Measurements from ENCODE around the gene ZWILCH.

ZWILCH gene

DNA sequence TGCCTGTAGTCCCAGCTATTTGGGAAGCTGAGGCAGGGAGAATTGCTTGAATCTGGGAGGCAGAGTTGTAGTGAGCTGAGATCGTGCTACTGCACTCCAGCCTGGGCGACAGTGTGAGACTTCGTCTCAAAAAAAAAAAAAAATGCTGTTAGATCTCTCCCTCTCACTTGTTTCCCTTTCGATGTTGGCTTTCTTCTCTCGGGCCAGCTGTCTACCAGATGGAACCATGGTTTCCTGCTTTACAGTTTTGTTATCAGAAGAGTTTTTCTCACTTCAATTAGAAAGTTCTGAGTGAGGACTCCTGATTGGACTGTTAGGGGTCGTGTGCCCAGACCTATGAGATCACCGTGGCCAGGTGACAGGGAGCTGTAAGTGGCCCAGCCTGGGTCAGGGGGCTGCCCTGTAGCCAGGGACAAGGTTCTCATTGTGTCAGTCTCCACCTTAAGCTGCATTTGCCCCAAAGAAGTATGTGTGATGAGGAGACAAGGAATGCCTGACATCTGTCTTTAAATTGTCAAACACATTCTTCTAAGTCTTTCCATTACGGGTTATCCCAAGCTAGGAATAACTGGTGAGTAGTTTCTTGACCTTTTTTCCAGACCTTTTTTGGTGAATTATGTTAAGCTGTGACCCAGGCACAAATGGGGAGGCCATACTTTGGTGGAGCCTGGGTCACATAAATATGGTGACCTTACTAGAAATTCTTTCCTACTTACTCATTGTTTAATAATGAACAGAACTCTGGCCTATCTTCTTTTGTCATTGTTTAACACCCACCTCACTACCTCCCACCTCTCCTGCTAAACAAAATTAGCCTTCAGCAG, 32.7 kb upstream of the ZWILCH start:
- DNase-seq (ENCODE audit: insufficient read length, low spot score) (no peak), FAIRE-seq (no peak)
- no peak for TF ChIP-seq CTCF (IDR thresholded peaks at IDR 0.05; ENCODE audit: insufficient read depth, missing control alignments)

DNA sequence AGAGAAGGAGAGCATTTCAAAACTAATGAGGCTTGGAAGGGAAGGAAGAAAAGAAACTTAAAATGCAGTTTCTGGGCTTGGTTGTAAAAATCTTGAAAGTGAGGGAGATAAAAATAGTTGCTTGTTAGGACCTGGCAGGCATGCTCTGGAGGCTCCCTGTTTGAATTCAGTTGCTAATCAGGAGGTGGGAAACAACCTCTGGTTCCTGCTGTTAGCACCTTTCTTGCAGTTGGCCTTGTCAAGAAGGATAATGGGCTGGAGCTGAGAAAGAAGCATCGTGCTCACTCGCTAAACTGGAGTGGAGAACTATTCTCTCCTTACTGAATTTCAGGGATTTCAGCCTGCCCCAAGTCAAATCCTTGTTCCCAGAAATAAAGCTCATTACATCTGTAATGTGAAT, 31.0 kb upstream of the ZWILCH start:
- DNase-seq (ENCODE audit: insufficient read length, low spot score), result no peak
- TF ChIP-seq CTCF (IDR thresholded peaks at IDR 0.05; ENCODE audit: insufficient read depth, missing control alignments), result no peak
- FAIRE-seq, result no peak

DNA sequence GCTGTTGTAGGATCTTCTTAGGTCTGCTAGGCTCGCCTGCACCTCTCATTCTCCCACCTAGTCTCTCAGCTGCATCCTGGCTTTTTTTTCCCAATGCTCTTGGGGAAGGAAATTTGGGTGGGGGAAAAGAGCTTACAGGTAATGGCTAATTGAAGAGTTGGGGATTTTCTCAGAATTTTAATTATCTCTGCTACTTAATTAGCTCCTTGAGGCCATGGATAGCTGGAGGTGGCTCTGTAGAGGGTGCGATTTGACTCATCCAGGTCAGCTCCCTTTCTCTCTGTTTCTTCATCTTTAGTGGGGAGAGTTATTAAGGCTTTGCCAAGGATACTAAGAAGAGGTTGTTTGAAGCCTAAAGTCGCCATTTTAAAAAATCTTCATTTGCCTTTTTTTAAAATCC, 30.2 kb upstream of the ZWILCH start:
- DNase-seq (ENCODE audit: insufficient read length, low spot score), result no peak
- no peak for FAIRE-seq
- TF ChIP-seq CTCF (IDR thresholded peaks at IDR 0.05; ENCODE audit: insufficient read depth, missing control alignments), result no peak

DNA sequence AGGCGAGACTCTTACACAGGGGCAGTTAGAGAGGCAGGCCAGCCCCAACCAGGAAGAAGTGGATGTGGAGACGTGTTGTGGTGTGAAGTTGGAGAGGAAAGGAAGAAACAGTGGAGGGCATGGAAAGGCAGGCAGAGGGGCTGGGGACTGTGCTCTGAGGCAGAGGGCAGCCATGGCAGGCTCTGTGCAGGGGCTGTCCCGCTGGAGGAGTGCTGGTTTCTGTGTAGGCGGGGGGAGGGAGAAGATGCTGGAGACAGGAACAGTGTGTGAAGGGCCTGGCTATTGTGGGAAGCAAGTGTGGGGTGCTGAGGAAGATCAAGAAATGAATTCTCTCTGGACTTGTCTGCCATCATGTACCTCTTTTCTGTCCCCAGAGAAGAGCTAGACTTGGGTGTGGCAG, 28.6 kb upstream of the ZWILCH start:
- TF ChIP-seq CTCF (IDR thresholded peaks at IDR 0.05; ENCODE audit: insufficient read depth, missing control alignments), result no peak
- no peak for DNase-seq (ENCODE audit: insufficient read length, low spot score)
- FAIRE-seq, result no peak

GRCh38 chr15:66477011-66477410, 28.1 kb upstream of the ZWILCH start:
- FAIRE-seq (no peak), DNase-seq (ENCODE audit: insufficient read length, low spot score) (no peak)
- no peak for TF ChIP-seq CTCF (IDR thresholded peaks at IDR 0.05; ENCODE audit: insufficient read depth, missing control alignments)

DNA sequence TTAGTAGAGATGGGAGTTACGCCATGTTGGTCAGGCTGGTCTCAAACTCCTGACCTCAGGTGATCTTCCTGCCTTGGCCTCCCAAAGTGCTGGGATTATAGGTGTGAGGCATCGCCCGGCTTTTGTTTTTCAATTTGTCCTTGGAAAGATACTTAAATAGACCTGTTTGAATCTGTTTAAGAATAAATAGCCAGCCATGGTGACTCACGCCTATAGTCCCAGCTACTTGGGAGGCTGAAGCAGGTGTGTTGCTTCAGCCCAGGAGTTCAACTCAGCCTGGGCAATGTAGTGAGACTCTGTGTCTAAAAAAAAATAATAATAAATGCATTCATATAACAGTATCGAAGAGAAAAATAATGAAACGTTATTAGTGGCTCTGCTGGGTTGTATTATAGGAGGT, 24.9 kb upstream of the ZWILCH start:
- DNase-seq (ENCODE audit: insufficient read length, low spot score) (no peak), FAIRE-seq (no peak)
- TF ChIP-seq CTCF (IDR thresholded peaks at IDR 0.05; ENCODE audit: insufficient read depth, missing control alignments), result no peak

DNA sequence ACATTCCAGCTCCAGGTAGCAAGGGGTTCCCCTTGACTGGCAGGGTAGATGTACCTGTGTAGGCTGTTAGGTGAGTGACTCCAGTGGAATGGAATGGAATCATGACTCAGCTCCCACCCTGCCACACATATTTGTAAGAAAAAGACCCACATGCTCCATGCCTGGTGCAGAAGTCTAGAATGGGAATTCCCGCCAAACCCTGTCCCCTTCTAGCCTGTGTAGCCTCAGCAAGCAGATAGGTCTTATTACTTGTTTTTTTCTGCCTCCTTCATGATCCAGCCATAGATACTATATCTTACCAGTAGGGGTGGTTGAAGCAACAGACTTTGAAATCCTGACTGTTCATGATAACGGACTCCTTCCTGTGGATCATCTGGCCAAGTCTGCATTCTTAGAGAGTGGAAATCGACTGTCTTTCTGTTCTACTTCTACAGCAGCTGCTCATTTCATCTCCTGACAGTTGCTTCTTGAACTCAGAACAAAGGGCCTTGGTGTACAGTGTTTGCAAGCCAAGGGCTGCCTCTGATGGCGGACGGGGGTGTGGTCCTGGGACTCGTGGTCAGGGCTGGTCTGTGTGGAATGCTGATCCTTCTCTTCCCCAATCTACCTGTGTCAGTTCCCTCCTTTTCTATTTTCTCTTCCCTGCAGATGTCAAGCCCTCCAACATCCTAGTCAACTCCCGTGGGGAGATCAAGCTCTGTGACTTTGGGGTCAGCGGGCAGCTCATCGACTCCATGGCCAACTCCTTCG, 23.8 kb upstream of the ZWILCH start:
- FAIRE-seq (no peak), DNase-seq (ENCODE audit: insufficient read length, low spot score) (no peak)
- TF ChIP-seq CTCF (IDR thresholded peaks at IDR 0.05; ENCODE audit: insufficient read depth, missing control alignments), result no peak

Data from D721Med (cell line).